ENCODE measurements around the gene ACIN1. TPM values are rescaled to one million over a fixed set of nuclear protein-coding genes. Genes with fewer than 3 reads are reported as not detected.

ACIN1 gene
- total RNA-seq, 3 donors from 2014 or later (not counting 1 experiment from before 2014, with no cell fraction given) = 321 to 395 (median 347) TPM

- DNase-seq (no peak), ATAC-seq (no peak)
- no peak overlapping the region for H3K4me3 Mint-ChIP-seq
- Histone ChIP-seq H3K36me3 (ENCODE audit: control insufficient read depth, insufficient read depth, low read length) (no peaks in the 10 kb centered on the region), H3K27ac (ENCODE audit: low read length) (no peak overlapping the region), H3K4me1 (ENCODE audit: control insufficient read depth, insufficient read depth, low read length) (peaks cover 7% of the 10 kb centered on the region), H3K4me3 (ENCODE audit: low read length) (no peak overlapping the region), H3K27me3 (ENCODE audit: control insufficient read depth, insufficient read depth, low read length) (no peaks in the 10 kb centered on the region), H3K9me3 (ENCODE audit: control insufficient read depth, insufficient read depth, low read length) (no peaks in the 10 kb centered on the region)
- peaks cover 9 to 19% of the 10 kb centered on the region in 2 donors for H3K27me3 Mint-ChIP-seq (ENCODE audit: low read depth in 2 of 2)
- peaks cover 5 to 6% of the 10 kb centered on the region in 2 donors for H3K4me1 Mint-ChIP-seq
- H3K27ac Mint-ChIP-seq = no peak overlapping the region
- no peaks in the 10 kb centered on the region for H3K9me3 Mint-ChIP-seq
- intact Hi-C loops (cut with micrococcal nuclease) = no loop called here
- TF ChIP-seq, protein P1, sequence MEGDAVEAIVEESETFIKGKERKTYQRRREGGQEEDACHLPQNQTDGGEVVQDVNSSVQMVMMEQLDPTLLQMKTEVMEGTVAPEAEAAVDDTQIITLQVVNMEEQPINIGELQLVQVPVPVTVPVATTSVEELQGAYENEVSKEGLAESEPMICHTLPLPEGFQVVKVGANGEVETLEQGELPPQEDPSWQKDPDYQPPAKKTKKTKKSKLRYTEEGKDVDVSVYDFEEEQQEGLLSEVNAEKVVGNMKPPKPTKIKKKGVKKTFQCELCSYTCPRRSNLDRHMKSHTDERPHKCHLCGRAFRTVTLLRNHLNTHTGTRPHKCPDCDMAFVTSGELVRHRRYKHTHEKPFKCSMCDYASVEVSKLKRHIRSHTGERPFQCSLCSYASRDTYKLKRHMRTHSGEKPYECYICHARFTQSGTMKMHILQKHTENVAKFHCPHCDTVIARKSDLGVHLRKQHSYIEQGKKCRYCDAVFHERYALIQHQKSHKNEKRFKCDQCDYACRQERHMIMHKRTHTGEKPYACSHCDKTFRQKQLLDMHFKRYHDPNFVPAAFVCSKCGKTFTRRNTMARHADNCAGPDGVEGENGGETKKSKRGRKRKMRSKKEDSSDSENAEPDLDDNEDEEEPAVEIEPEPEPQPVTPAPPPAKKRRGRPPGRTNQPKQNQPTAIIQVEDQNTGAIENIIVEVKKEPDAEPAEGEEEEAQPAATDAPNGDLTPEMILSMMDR (IDR thresholded peaks at IDR 0.05) = no peak
- WGBS (ENCODE audit: insufficient coverage) = 90% methylated on average over 9 of the region's 9 CpGs
- no peaks in the 10 kb centered on the region for H3K36me3 Mint-ChIP-seq
Measured at GRCh38 chr14:23125933-23126524, 31.1 kb upstream of the ACIN1 start.

GRCh38 chr14:23125011-23125410 is 30.1 kb upstream of the ACIN1 start:
- Mint-ChIP-seq H3K36me3 (no peaks in the 10 kb centered on the region), H3K27me3 (ENCODE audit: low read depth in 2 of 2) (peaks cover 3 to 14% of the 10 kb centered on the region in 2 donors), H3K27ac (no peak overlapping the region), H3K9me3 (no peaks in the 10 kb centered on the region), H3K4me1 (peaks cover 10 to 11% of the 10 kb centered on the region in 2 donors), H3K4me3 (no peak overlapping the region)
- ATAC-seq = no peak
- H3K4me1 ChIP-seq (ENCODE audit: control insufficient read depth, insufficient read depth, low read length) = peaks cover 17% of the 10 kb centered on the region
- 70% methylated on average over 2 of the region's 3 CpGs for WGBS (ENCODE audit: insufficient coverage)
- no peaks in the 10 kb centered on the region for H3K9me3 ChIP-seq (ENCODE audit: control insufficient read depth, insufficient read depth, low read length)
- no peaks in the 10 kb centered on the region for H3K27me3 ChIP-seq (ENCODE audit: control insufficient read depth, insufficient read depth, low read length)
- TF ChIP-seq, protein P1 (IDR thresholded peaks at IDR 0.05) = no peak
- no peaks in the 10 kb centered on the region for H3K36me3 ChIP-seq (ENCODE audit: control insufficient read depth, insufficient read depth, low read length)
- H3K4me3 ChIP-seq (ENCODE audit: low read length) = no peak overlapping the region
- no peak for DNase-seq
- intact Hi-C loops (cut with micrococcal nuclease) = no loop called here
- H3K27ac ChIP-seq (ENCODE audit: low read length) = no peak overlapping the region

DNA sequence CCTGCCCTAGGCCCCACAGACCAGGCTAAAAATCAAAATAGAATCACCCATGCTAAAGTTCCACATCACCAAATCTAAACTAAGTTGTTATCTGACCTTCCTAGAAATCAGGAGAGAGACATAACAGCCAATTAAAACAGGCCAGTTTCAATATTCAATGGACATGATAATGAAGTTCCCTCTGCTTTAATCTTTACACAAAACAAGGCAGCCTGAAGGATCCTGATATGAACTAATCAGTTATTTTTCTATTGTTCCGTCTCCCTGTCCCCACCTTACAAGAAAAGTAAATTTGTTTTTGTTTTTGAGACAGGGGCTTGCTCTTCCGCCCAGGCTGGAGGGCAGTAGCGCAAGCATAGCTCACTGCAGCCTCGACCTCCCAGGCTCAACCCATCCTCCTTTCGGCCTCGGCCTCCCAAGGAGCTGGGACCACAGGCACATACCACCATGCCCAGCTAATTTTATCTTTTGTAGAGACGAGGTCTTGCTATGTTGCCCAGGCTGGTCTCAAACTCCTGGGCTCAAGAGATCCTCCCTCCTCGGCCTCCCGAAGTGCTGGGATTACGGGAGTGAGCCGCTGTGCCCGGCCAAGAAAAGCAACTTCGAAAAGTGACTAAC is 29.5 kb upstream of the ACIN1 start:
- Histone ChIP-seq H3K27me3 (ENCODE audit: control insufficient read depth, insufficient read depth, low read length) (no peaks in the 10 kb centered on the region), H3K4me1 (ENCODE audit: control insufficient read depth, insufficient read depth, low read length) (peaks cover 23% of the 10 kb centered on the region), H3K36me3 (ENCODE audit: control insufficient read depth, insufficient read depth, low read length) (no peaks in the 10 kb centered on the region), H3K27ac (ENCODE audit: low read length) (no peak overlapping the region), H3K9me3 (ENCODE audit: control insufficient read depth, insufficient read depth, low read length) (no peaks in the 10 kb centered on the region), H3K4me3 (ENCODE audit: low read length) (no peak overlapping the region)
- Mint-ChIP-seq H3K36me3 (no peaks in the 10 kb centered on the region), H3K27ac (peak overlapping the region in 1 of 2 donors; percentile 6), H3K4me1 (peaks cover 10 to 11% of the 10 kb centered on the region in 2 donors), H3K27me3 (ENCODE audit: low read depth in 2 of 2) (peaks cover 3 to 14% of the 10 kb centered on the region in 2 donors), H3K9me3 (no peaks in the 10 kb centered on the region), H3K4me3 (no peak overlapping the region)
- TF ChIP-seq, protein P1 (IDR thresholded peaks at IDR 0.05) = no peak
- ATAC-seq = no peak
- intact Hi-C loops (cut with micrococcal nuclease) = no loop called here
- 89% methylated on average over 13 of the region's 13 CpGs for WGBS (ENCODE audit: insufficient coverage)
- no peak for DNase-seq
